Uterus (tissue), 4 donors: ENCODE data around the gene TIMM21. TPM values are rescaled to one million over a fixed set of nuclear protein-coding genes. Genes with fewer than 3 reads are reported as not detected.

Experiments
- DNase-seq, 2 donors: peaks; one replicate each; pipeline ENCODE4 v3.0.0-alpha.2; 2019 to 2020
- H3K27ac ChIP-seq, 2 donors: fragments of 200-600 bp; sonication (generic); 1 replicate in 1 of 2; 2 replicates in 1 of 2; pipeline ENCODE4 v1.5.1; 2016 to 2018
- H3K27me3 ChIP-seq, 2 donors: fragments of 200-600 bp; sonication (generic); one replicate each; pipeline ENCODE4 v1.5.1; 2018 to 2019; ENCODE audit warnings: control low read depth in 1 of 2
- H3K36me3 ChIP-seq, 2 donors: fragments of 200-600 bp; sonication (generic); one replicate each; pipeline ENCODE4 v1.5.1; 2019; ENCODE audit warnings: control low read depth in 1 of 2
- H3K4me1 ChIP-seq, 2 donors: fragments of 200-600 bp; sonication (generic); one replicate each; pipeline ENCODE4 v1.5.1; 2018 to 2019; ENCODE audit warnings: control low read depth in 1 of 2
- H3K4me3 ChIP-seq, 2 donors: fragments of 200-600 bp; sonication (generic); 1 replicate in 1 of 2; 2 replicates in 1 of 2; pipeline ENCODE4 v1.5.1; 2018 to 2019; ENCODE audit warnings: mild to moderate bottlenecking in 1 of 2
- H3K9me3 ChIP-seq, 2 donors: fragments of 200-600 bp; sonication (generic); one replicate each; pipeline ENCODE4 v1.5.1; 2019; ENCODE audit warnings: control low read depth in 1 of 2
- CTCF ChIP-seq, 4 experiments: fragments of 200-600 bp in 2 of 4; fragments of 450-650 bp in 2 of 4; sonication (generic) in 2 of 4; IDR thresholded peaks; one replicate each; pipeline ENCODE4 v1.5.1; 2016 to 2019; ENCODE audit warnings: antibody characterized with exemption in 4 of 4, mild to moderate bottlenecking in 2 of 4, moderate library complexity in 1 of 4
- POLR2A ChIP-seq, 2 donors: fragments of 450-650 bp; IDR thresholded peaks; one replicate each; pipeline ENCODE4 v1.6.1; 2016; ENCODE audit warnings: antibody characterized with exemption in 2 of 2, mild to moderate bottlenecking in 1 of 2, moderate library complexity in 1 of 2
- intact Hi-C: fragments of 100-400 bp; cut with DNase I; formaldehyde crosslinking; loops from one replicate; pipeline ENCODE4 v1.15.1; 2023; ENCODE audit warnings: low total_unique reads
- total RNA-seq, 4 donors: library from RNA; depleted of rRNA in 3 of 4; stranded (reverse); fragments of >200 nt in 3 of 4; gene quantifications; one replicate each; pipeline versions ENCODE4 v1.1.0 to v1.2.4, GENCODE V29; 2014 to 2023
- donor health status: DM: yes; HTN: yes; CAD: no.

TIMM21 gene, protein sequence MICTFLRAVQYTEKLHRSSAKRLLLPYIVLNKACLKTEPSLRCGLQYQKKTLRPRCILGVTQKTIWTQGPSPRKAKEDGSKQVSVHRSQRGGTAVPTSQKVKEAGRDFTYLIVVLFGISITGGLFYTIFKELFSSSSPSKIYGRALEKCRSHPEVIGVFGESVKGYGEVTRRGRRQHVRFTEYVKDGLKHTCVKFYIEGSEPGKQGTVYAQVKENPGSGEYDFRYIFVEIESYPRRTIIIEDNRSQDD
- 10 to 100 TPM; 15.0 to 44.0 (median 17.2) TPM for total RNA-seq

- H3K9me3 ChIP-seq: no peaks in the 10 kb centered on the region
- peak; percentile 96 for DNase-seq
- intact Hi-C loops: no loop called here
- no peaks in the 10 kb centered on the region for H3K36me3 ChIP-seq
- peak within 1 kb of the TSS; percentile 73 to 84 for H3K4me3 ChIP-seq
- H3K27me3 ChIP-seq: no peaks in the 10 kb centered on the region
- TF ChIP-seq POLR2A (IDR thresholded peaks at IDR 0.05) (peak; percentile 35 to 50), CTCF (IDR thresholded peaks at IDR 0.05) (peak in 1 of 4 experiments; percentile 14)
- H3K4me1 ChIP-seq: peaks cover 0 to 6% of the 10 kb centered on the region in 2 donors
- H3K27ac ChIP-seq: peak within 1 kb of the TSS; percentile 94 to 96
These were observed at the start of gene TIMM21, which contains the start of gene FBXO15 for GRCh38 chr18:74147779-74148542. Gene TIMM21, plus strand, starts transcription at chr18:74148523. Its CDS starts 286 bp downstream, at chr18:74148809. Gene FBXO15, minus strand, starts transcription at chr18:74147834. Its CDS starts 49 bp downstream, at chr18:74147785.

DNA sequence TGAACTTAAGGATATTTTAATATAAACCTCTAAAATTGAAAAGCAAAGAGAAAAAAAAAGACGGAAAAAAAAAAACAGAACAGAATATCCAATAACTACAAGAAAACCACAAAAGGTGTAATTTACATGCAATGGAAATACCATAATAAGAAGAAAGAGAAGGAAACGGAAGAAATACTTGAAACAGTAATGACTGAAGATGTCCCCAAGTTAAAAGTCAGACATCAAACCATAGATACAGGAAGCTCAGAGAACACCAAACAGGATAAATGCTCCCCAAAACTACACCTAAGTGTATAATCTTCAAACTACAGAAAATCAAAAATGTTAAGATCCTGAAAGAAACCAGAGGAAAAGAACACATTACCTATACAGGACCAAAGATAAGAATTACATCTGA lies 39.9 kb upstream of the TIMM21 start:
- Histone ChIP-seq H3K4me1 (no peaks in the 10 kb centered on the region), H3K27ac (no peak overlapping the region), H3K36me3 (no peaks in the 10 kb centered on the region), H3K27me3 (no peaks in the 10 kb centered on the region), H3K9me3 (peaks cover 0 to 7% of the 10 kb centered on the region in 2 donors), H3K4me3 (no peak overlapping the region)
- no peak for TF ChIP-seq CTCF (IDR thresholded peaks at IDR 0.05)
- no peak for TF ChIP-seq POLR2A (IDR thresholded peaks at IDR 0.05)
- intact Hi-C loops: no loop called here
- no peak for DNase-seq

GRCh38 chr18:74110149-74110548 lies 38.2 kb upstream of the TIMM21 start:
- Histone ChIP-seq H3K36me3 (no peaks in the 10 kb centered on the region), H3K27me3 (no peaks in the 10 kb centered on the region), H3K27ac (no peak overlapping the region), H3K4me1 (no peaks in the 10 kb centered on the region), H3K4me3 (no peak overlapping the region), H3K9me3 (peaks cover 0 to 7% of the 10 kb centered on the region in 2 donors)
- intact Hi-C loops: no loop called here
- no peak for TF ChIP-seq CTCF (IDR thresholded peaks at IDR 0.05)
- no peak for TF ChIP-seq POLR2A (IDR thresholded peaks at IDR 0.05)
- DNase-seq: no peak

- DNase-seq: no peak
- Histone ChIP-seq H3K9me3 (peaks cover 0 to 7% of the 10 kb centered on the region in 2 donors), H3K36me3 (no peaks in the 10 kb centered on the region), H3K27me3 (no peaks in the 10 kb centered on the region), H3K4me3 (no peak overlapping the region), H3K4me1 (no peaks in the 10 kb centered on the region), H3K27ac (no peak overlapping the region)
- intact Hi-C loops: no loop called here
- TF ChIP-seq POLR2A (IDR thresholded peaks at IDR 0.05): no peak
- TF ChIP-seq CTCF (IDR thresholded peaks at IDR 0.05): no peak
These were observed 37.3 kb upstream of the TIMM21 start for GRCh38 chr18:74110976-74111375.

- no peak overlapping the region for H3K4me3 ChIP-seq
- DNase-seq: no peak
- TF ChIP-seq CTCF (IDR thresholded peaks at IDR 0.05) (no peak), POLR2A (IDR thresholded peaks at IDR 0.05) (no peak)
- peaks cover 0 to 5% of the 10 kb centered on the region in 2 donors for H3K9me3 ChIP-seq
- intact Hi-C loops: no loop called here
- H3K27ac ChIP-seq: no peak overlapping the region
- no peaks in the 10 kb centered on the region for H3K27me3 ChIP-seq
- H3K4me1 ChIP-seq: no peaks in the 10 kb centered on the region
- H3K36me3 ChIP-seq: no peaks in the 10 kb centered on the region
These were observed 34.6 kb upstream of the TIMM21 start for GRCh38 chr18:74113711-74114110.
